Left lung (tissue), 10 donors: ENCODE data around the gene SINHCAF. TPM values are rescaled to one million over a fixed set of nuclear protein-coding genes. Genes with fewer than 3 reads are reported as not detected.
A peak's percentile ranks its signal among the peaks of the same experiment; 100 is the strongest.
"Not testable (repeated sequence)": the region's sequence is repeated elsewhere in the genome, so short reads cannot be mapped to it uniquely, and the experiment has no call there.

Experiments
- ATAC-seq: fragments of 200-7000 bp; cut with Tn5 transposase; one replicate; pipeline ENCODE4 v1.9.1; 2020; ENCODE audit warnings: moderate library complexity
- DNase-seq, 4 donors: peaks; one replicate each; pipeline ENCODE4 v3.0.0-alpha.2; 2013 to 2020
- H3K27ac ChIP-seq, 2 donors: fragments of 200-600 bp; sonication (generic) in 1 of 2; one replicate each; pipeline versions ENCODE4 v1.5.0 to v1.8.0; 2020 to 2021
- H3K27me3 ChIP-seq, 2 donors: fragments of 200-600 bp; sonication (generic) in 1 of 2; one replicate each; pipeline versions ENCODE4 v1.5.0 to v1.8.0; 2020 to 2021
- H3K36me3 ChIP-seq, 2 donors: fragments of 200-600 bp; sonication (generic) in 1 of 2; one replicate each; pipeline versions ENCODE4 v1.5.0 to v1.8.0; 2020 to 2021
- H3K4me1 ChIP-seq, 2 donors: fragments of 200-600 bp; one replicate each; pipeline ENCODE4 v1.8.0; 2021
- H3K4me3 ChIP-seq, 2 donors: fragments of 200-600 bp; sonication (generic) in 1 of 2; one replicate each; pipeline versions ENCODE4 v1.5.0 to v1.8.0; 2020 to 2021; ENCODE audit warnings: mild to moderate bottlenecking in 1 of 2
- H3K9me3 ChIP-seq, 2 donors: fragments of 200-600 bp; sonication (generic) in 1 of 2; one replicate each; pipeline versions ENCODE4 v1.5.0 to v1.8.0; 2020 to 2021
- intact Hi-C, 2 donors: fragments of 100-400 bp; cut with DNase I; formaldehyde crosslinking; loops; one replicate each; pipeline versions ENCODE4 v1.11.2 to v1.14.2; 2022
- polyA plus RNA-seq, 6 donors: library from polyadenylated mRNA; unstranded; fragments of 120-200 nt; gene quantifications; one replicate each; pipeline ENCODE4 v1.2.1, GENCODE V29; 2013; ENCODE audit not compliant: insufficient read length in 6 of 6
- total RNA-seq, 2 donors: library from RNA; stranded (reverse); fragmentation: NEBNext Ultra II Directional; extraction: Animal tissue kit (Norgen Biotek cat#: 25700); gene quantifications; one replicate each; pipeline ENCODE4 v1.2.1, GENCODE V29; 2021
- TF ChIP-seq, protein P1 (sequence below), 2 donors: fragments of 200-600 bp; sonication (generic) in 1 of 2; IDR thresholded peaks; one replicate each; pipeline versions ENCODE4 v1.5.0 to v1.8.0; 2021; ENCODE audit warnings: antibody characterized with exemption in 2 of 2
- donor health status: DM: no; HTN: yes; CAD: no.
- donor health status: DM: no; HTN: no; CAD: no.

Gene SINHCAF
- total and polyA plus RNA-seq, 8 donors = 37.9 to 138 (median 119) TPM

DNA sequence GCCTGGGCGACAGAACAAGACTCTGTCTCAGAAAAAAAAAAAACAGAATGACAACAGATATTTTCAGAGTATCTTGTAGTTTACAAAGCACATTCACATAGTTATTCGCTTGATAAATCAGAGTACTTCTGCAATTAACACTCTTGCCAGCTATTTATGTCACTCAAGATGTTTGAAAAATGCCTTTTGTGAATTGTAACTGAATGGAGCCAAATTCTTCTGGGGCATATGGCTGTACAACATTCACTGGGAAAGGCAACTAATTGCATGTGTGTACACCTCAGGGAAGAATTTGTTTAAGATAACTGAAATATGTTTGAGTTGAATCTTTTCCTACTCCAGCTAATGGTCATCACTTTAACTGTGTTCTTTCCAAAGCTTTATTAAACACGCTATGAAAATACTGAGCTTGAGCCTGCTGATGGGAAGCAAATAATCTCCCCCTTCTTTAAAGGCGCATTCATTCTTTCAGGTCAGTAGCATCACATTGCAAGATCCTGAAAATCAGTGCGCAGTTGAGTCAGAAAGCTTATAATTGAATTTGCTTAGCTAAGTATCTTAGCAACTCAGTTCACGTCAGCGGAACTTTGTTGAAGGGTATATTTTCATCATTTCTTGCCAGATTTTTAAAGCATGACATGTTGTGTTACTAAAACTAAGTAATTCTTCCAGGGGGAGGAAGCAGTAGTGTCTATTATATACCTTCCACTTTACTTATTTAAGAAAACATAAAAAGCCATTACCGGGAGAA, 66.6 kb downstream of the SINHCAF start:
- Histone ChIP-seq H3K27me3 (no peaks in the 10 kb centered on the region), H3K9me3 (no peaks in the 10 kb centered on the region), H3K36me3 (no peaks in the 10 kb centered on the region), H3K4me3 (no peak overlapping the region), H3K27ac (no peak overlapping the region), H3K4me1 (no peaks in the 10 kb centered on the region)
- intact Hi-C loops = no loop called here
- no peak for ATAC-seq
- no peak for DNase-seq
- TF ChIP-seq, protein P1, sequence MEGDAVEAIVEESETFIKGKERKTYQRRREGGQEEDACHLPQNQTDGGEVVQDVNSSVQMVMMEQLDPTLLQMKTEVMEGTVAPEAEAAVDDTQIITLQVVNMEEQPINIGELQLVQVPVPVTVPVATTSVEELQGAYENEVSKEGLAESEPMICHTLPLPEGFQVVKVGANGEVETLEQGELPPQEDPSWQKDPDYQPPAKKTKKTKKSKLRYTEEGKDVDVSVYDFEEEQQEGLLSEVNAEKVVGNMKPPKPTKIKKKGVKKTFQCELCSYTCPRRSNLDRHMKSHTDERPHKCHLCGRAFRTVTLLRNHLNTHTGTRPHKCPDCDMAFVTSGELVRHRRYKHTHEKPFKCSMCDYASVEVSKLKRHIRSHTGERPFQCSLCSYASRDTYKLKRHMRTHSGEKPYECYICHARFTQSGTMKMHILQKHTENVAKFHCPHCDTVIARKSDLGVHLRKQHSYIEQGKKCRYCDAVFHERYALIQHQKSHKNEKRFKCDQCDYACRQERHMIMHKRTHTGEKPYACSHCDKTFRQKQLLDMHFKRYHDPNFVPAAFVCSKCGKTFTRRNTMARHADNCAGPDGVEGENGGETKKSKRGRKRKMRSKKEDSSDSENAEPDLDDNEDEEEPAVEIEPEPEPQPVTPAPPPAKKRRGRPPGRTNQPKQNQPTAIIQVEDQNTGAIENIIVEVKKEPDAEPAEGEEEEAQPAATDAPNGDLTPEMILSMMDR (IDR thresholded peaks at IDR 0.05) = no peak

DNA sequence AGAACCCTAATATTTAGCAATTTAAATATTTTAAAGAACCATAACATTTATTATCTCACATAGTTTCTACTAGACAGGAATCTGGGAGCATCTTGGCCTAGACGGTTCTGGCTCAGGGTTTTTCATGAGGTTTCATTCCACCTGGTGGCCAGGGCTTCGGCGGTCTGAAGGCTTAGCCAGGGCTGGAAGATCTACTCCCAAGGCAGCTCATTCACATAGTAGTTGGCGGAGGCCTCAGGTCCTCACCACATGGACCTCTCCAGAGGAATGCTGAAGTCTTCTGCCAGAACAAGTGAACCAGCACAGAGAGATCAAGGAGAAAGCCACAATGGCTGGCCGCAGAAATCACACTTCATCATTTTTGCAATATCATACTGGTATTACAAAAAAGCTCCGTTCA, 68.2 kb downstream of the SINHCAF start:
- no peak for ATAC-seq
- H3K27ac ChIP-seq = no peak overlapping the region
- DNase-seq = no peak
- H3K27me3 ChIP-seq = no peaks in the 10 kb centered on the region
- H3K4me3 ChIP-seq = no peak overlapping the region
- TF ChIP-seq, protein P1 (IDR thresholded peaks at IDR 0.05) = no peak
- no peaks in the 10 kb centered on the region for H3K9me3 ChIP-seq
- no peaks in the 10 kb centered on the region for H3K36me3 ChIP-seq
- intact Hi-C loops = no loop called here
- no peaks in the 10 kb centered on the region for H3K4me1 ChIP-seq

DNA sequence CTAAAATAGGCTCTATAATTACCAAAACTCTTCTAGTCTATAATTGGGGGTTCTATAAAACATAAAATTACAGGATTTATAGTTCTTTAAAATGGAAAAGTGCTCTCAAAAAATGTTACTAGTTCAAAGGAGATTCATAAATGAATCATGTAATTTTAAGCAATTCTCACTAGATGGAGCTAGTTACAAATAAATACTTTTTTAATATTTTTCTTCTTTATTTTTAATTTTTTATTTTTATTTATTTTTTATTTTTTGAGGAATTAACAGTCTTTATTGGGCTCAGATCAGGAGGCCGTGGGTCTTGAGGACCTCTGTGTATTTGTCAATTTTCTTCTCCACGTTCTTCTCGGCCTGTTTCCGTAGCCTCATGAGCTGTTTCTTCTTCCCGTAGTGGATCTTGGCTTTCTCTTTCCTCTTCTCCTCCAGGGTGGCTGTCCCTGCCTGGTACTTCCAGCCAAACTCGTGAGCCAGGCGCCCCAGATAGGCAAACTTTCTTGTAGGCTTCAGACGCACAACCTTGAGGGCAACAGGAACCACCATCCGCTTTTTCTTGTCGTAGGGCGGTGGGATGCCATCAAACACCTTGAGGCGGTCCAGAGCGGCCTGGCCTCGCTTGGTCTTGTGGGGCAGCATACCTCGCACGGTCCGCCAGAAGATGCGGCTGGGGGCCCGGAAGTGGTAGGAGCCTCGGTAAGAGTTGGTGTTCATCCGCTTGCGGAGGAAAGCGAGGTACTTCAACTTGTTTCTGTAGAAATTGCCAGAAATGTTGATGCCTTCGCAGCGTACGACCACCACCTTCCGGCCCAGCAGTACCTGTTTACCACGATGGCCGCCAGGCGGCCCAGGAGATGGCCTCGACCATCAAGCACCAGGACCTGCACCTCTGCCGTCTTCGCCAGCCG, 74.0 kb downstream of the SINHCAF start:
- H3K36me3 ChIP-seq, ATAC-seq, H3K27ac ChIP-seq, DNase-seq, H3K27me3 ChIP-seq, H3K9me3 ChIP-seq, intact Hi-C loops, H3K4me1 ChIP-seq: not testable (repeated sequence)
- TF ChIP-seq, protein P1 (IDR thresholded peaks at IDR 0.05) = peak in 1 of 2 donors; percentile 15
- peak overlapping the region in 1 of 2 donors; percentile 22 for H3K4me3 ChIP-seq

DNA sequence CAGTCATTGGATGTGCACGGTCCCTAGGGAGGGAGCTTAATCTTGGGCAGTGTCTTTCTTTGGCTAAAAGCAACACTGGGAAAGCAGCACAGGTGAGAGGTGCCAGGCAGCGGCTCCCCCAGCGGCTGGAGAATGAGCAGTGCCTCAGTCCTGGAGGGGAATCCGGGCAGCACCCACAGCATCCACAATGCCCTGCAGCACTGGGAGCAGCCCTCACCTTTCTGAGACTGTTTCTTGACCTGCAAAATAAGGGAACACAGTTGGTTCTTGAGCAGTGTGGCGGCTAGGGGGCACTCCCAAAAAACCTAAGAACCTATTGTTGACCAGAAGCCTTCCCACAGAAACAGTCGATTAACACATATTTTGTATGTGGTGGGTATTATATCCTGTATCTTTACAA, 75.8 kb downstream of the SINHCAF start:
- ATAC-seq (no peak), DNase-seq (no peak)
- H3K27me3 ChIP-seq = peaks cover 0 to 9% of the 10 kb centered on the region in 2 donors
- TF ChIP-seq, protein P1 (IDR thresholded peaks at IDR 0.05) = no peak
- no peaks in the 10 kb centered on the region for H3K36me3 ChIP-seq
- no peak overlapping the region for H3K27ac ChIP-seq
- no peak overlapping the region for H3K4me3 ChIP-seq
- H3K4me1 ChIP-seq = no peaks in the 10 kb centered on the region
- intact Hi-C loops = no loop called here
- no peaks in the 10 kb centered on the region for H3K9me3 ChIP-seq

GRCh38 chr12:31249356-31249755, 76.6 kb downstream of the SINHCAF start:
- DNase-seq (no peak), ATAC-seq (no peak)
- Histone ChIP-seq H3K27ac (no peak overlapping the region), H3K4me1 (no peaks in the 10 kb centered on the region), H3K9me3 (no peaks in the 10 kb centered on the region), H3K36me3 (no peaks in the 10 kb centered on the region), H3K4me3 (no peak overlapping the region), H3K27me3 (peaks cover 0 to 9% of the 10 kb centered on the region in 2 donors)
- intact Hi-C loops = no loop called here
- TF ChIP-seq, protein P1 (IDR thresholded peaks at IDR 0.05) = no peak
